ENCODE data around the gene VEZT. TPM values are rescaled to one million over a fixed set of nuclear protein-coding genes. Genes with fewer than 3 reads are reported as not detected.
"Not testable (repeated sequence)": the region's sequence is repeated elsewhere in the genome, so short reads cannot be mapped to it uniquely, and the experiment has no call there.

The VEZT gene
- total RNA-seq, 1 donor from 2014 or later, result 59.0 TPM

DNA sequence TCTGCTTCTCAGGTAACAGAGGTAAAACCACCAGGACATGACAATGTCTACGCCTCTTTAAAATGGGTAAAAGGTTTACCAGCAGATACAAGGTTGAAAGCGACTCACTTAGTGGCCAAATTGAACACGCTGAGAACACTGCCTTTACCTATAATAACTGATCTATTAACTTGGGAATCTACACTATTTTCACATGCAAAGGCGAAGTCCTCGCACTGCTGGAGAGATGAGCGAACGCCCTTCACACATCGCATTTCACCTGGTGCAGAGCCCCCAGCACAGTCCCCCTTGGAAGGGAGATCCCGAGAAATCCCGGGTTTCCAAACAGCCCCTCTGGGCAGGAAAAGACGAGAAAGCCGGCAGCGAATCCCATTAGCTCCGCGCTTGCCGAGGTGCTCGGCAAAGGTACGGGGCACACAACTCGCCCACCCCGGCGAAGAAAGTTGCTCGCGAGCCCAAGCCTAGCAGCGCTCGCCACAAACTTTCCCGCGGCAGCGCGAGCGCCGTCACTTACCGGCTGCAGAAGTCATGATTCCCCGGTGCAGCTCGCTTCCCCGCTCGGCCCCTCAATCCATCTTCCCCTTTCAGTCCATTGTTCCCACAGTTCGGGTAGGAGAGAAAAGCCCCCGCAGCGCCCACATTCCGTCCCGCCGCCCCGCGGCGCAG is 763 bp upstream of the VEZT start:
- intact Hi-C loops (cut with micrococcal nuclease), result loop anchor here (5.0 kb wide), 1 partner anchor 100 kb away; no protein-coding TSS in a partner anchor
- DNase-seq (no peak), ATAC-seq (peak; percentile 20)

DNA sequence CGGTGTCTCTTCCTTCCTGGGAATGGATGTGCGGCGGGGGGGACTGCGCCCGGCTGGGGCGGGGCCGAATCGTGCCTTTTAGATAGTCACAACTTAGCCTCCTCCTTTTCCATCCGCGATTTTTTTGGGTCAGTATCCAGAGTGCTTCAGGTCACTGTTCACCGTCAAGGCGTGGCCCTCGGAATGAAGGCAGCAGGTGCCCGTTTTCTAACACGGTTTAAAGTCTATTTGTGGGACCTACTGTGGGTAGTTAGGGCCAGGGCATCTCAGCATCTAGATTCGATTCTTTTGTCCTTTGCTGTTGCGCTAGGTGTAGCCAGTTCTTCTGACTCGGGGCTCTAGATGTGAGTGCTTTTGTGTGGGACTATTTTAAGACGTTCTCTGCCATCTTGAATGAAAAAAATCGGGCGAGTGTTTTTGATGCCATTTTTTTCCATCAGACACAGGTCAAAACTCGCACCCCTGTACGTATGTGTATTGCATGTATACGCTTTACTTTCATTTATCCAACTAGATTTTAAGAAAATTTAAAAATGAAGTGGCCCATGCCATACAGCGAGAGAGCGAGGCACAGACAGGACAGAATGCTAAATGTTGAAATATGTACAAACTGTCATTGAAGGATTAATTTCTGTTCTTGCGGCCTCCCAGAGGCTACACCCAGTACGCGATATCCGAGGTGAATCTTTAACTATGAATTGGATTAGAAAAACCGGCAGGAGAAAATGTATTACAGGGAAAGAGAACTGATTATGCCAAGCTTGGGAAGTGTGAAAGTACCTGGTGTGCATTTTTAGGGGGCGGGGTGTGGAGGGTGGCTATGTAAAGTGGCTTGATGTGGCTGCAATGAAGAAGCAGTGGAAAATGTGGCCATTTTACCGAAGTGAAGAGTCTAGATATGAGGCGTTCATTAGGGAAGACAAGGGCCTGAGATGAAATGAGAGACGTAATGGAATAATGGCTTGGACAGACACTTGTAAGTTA is 835 bp downstream of the VEZT start:
- intact Hi-C loops (cut with micrococcal nuclease), result loop anchor here (5.0 kb wide), 1 partner anchor 101 kb away; no protein-coding TSS in a partner anchor
- DNase-seq (no peak), ATAC-seq (peak; percentile 0)

DNA sequence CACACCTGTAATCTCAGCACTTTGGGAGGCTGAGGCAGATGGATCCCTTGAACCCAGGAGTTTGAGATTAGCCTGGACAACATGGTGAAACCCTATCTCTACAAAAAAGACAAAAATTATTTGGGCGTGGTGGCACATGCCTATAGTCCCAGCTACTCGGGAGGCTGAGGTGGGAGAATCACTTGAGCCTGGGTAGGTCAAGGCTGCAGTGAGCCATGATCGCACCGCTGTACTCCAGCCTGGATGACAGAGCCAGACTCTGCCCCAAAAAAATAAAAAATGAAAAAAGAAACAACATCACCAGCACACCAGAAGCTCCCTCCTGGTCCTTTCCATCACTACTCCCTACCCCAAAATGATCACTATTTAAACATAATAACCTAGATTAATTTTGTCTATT is 2.6 kb downstream of the VEZT start:
- DNase-seq (no peak), ATAC-seq (no peak)
- intact Hi-C loops (cut with micrococcal nuclease), result no loop called here

DNA sequence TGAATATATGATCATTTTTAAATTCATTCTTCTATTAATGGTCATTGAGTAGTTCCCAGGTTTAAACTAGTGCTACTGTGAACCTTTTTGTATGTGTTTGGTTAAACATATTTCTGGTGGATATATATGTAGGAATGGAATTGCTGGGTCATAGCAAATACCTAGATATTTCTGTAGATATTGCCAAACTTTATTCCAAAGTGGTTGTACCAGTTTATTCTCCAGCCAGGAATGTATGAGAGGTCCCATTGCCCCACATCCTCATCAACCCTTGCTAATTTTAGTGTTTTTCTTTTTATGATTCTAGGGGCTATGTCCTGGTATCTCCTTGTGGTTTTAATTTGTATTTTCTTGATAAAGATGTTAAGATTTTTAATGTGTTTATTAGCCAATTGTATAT is 3.1 kb downstream of the VEZT start:
- ATAC-seq (no peak), DNase-seq (no peak)
- intact Hi-C loops (cut with micrococcal nuclease), result no loop called here

DNA sequence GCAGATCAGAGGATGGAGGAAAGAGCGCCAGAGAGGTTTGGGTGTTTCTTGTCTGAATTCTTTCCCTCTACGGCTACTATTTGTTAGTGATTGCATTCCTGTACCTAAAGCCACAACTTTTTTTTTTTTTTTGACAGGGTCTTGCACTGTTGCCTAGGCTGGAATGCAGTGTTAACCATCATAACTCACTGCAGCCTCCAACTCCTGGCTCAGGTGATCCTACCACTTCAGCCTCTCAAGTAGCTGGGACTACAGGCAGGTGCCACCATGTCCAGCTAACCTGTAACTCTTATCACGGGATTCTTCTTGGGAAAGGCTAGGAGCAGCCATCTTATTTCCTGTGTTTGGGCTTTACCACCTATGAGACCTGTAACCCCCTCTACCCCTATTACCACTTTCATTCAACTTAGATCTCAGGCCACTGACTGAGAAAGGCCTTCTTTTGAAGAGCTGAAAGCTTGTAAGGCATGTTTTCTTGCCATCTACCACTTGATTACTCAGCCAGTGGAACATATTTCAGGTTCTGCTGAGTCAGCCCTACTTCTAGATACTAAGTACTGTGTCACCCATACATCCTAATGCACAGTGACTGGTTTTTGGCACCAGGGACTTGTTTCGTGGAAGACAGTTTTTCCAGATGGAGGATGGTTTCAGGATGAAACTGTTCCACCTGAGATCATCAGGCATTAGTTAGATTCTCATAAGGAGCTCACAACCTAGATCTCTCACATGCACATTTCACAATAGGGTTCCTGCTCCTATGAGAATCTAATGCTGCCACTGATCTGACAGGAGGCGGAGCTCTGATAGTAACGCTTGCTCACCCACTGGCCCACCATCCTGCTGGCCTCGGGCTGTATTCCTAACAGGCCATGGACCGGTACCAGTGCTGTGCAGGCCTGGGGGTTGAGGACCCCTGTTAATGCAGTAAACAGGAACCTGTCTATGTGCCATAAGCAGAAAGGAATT is 6.9 kb downstream of the VEZT start:
- DNase-seq (no peak), ATAC-seq (peak; percentile 44)
- intact Hi-C loops (cut with micrococcal nuclease), result no loop called here

DNA sequence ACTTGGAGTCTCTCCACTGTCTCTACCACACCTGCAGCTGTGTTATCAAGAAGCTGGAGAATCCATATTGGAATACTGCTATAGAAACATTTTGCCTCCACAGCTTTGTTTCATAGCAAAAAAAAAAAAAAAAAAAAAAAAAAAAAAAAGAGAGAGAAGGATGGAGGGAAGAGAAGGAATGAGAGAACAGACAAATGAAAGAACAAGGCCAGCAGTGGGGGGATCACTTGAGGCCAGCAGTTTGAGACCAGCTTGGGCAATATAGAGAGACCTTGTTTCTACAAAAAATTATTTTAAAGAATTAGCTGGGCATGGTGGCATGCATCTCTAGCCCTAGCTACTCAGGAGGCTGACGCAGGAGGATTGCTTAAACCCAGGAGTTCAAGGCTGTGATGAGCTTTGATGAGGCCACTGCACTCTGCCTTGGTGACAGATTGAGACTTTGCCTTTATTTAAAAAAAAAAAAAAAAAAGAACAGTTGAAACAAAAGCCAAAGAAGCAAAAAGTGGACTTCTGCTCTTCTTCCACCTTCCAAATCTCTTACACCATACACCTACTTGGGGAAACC is 8.1 kb downstream of the VEZT start:
- intact Hi-C loops (cut with micrococcal nuclease), result no loop called here
- no peak for DNase-seq
- ATAC-seq, result no peak

DNA sequence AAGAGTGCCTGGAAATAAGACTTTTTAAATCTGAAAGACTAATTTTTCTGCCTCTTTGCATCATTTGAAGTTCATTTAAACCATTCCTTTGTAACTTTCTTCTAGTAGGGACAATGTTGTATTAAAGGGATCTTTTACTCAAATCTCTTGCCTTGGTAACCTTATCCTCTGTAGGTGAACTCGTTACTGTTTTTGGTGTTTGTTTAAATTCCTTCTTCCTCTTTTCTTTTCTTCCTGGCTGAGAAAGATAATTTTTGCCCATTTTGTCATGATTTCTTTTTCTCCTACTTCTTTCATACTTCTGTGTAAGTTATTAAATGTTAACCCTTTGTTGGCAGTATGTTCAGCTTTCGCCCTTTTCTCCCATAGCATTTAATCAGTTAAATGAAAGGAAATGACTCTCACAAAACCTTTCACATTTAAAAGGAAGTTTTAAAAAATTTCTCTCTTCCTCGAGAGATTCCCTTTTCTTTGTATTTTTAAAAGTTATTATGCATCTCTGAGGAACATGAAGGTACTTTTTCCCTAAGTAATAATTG is 10.3 kb downstream of the VEZT start:
- ATAC-seq, result no peak
- DNase-seq, result no peak
- intact Hi-C loops (cut with micrococcal nuclease), result no loop called here

DNA sequence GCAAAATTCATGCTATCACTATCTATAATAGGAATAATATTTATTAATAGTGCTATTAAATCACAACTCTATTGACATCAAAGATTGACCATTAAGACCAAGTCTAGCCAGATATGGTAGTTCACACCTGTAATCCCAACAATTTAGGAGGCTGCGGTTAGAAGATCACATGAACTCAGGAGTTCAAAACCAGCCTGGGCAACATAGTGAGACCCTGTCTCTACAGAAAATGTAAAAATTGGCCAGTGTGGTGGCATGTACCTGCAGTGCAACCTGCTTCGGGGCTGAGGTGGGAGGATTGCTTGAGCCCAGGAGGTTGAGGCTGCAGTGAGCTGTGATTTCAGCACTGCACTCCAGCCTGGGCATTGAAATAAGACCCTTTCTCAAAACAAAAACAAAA is 11.0 kb downstream of the VEZT start:
- intact Hi-C loops (cut with micrococcal nuclease), result no loop called here
- ATAC-seq (no peak), DNase-seq (no peak)

DNA sequence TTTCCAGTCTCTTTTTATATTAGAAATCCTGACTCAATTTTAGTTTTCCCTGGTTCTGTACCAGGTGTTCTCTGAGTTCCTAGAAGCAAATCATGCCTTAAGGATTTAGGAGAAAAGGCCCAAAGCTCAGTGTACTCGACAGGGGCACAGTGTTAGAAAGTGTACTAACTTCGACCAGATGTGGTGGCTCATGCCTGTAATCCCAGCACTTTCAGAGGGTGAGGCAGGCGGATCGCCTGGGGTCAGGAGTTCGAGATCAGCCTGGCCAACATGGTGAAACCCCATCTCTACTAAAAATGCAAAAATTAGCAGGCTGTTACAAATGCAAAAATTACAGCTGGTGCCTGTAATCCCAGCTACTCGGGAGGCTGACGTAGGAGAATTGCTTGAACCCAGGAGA is 12.0 kb downstream of the VEZT start:
- DNase-seq (no peak), ATAC-seq (no peak)
- intact Hi-C loops (cut with micrococcal nuclease), result no loop called here

DNA sequence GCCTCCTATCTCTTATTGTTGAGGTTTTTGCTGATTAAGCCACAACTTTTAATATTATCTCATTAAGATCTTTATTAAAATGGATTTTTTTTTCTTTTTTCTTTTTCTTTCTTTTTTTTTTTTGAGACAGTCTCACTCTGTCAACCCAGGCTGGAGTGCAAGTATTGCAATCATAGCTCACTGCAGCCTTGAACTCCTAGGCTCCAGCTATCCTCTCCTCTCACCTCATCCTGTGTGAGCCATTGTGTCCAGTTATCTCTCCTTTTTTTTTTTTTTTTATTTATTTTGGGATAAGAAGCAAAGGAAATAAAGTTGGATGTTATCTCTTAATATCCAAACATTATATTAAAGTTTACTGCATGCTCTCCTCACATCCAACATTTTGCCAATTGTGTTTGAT is 12.7 kb downstream of the VEZT start:
- intact Hi-C loops (cut with micrococcal nuclease), result no loop called here
- DNase-seq, result no peak
- ATAC-seq, result no peak

DNA sequence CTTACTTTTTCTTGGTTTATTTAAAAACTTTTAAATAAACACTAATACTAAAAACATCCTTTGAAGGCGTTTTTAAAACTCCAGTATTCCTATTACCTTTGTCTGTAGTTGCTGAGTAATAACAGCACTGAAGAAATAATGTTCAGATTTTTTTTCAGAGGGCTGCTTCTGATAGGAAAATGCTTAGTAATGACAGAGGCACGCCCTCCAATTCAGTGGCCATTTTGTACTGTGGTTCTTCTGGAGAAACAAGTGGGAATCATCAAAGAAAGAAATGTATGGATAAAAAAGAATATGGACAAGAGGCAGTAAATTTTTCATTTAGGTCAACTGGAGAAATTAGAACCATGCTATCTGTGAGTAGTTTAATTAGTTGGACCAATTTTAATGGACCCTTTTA is 13.6 kb downstream of the VEZT start:
- intact Hi-C loops (cut with micrococcal nuclease), result no loop called here
- DNase-seq (no peak), ATAC-seq (no peak)

DNA sequence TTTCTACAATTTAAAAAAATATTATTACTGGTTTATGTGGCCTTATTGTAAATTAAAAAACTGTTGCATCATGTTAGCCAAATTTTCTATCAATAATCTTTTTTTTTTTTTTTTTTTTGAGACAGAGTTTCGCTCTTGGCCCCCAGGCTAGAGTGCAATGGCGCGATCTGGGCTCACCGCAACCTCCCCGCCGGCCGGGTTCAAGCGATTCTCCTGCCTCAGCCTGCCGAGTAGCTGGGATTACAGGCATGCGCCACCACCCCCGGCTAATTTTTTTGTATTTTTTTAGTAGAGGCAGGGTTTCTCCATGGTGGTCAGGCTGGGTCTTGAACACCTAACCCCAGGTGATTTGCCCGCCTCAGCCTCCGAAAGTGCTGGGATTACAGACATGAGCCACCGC is 16.6 kb downstream of the VEZT start:
- ATAC-seq; DNase-seq; intact Hi-C loops (cut with micrococcal nuclease): not testable (repeated sequence)

DNA sequence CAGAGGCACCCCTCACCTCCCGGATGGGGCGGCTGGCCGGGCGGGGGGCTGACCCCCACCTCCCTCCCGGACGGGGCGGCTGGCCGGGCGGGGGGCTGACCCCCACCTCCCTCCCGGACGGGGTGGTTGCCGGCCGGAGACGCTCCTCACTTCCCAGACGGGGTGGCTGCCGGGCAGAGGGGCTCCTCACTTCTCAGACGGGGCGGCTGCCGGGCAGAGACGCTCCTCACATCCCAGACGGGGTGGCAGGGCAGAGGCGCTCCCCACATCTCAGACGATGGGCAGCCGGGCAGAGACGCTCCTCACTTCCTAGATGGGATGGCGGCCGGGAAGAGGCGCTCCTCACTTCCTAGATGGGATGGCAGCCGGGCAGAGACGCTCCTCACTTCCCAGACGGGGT is 18.0 kb downstream of the VEZT start:
- intact Hi-C loops (cut with micrococcal nuclease); DNase-seq: not testable (repeated sequence)

DNA sequence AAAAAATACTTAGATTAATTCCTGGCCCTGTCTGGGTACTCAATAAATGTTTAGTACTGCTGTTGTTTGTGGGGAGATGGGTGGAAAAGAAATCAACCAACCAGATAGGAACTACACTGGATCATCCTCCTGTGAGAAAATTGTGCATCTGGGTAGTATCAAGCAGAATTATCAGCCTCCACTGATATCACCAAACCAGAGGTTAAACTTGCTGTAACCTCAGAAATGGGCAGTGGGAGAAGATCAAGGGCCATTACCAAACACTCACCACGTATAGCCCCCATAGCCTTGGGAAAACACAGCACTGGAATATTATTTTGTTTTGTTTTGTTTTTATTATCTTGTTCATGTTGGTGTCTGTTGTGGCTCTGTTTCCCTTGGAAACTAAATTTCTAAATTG is 19.7 kb downstream of the VEZT start:
- DNase-seq (no peak), ATAC-seq (no peak)
- intact Hi-C loops (cut with micrococcal nuclease), result no loop called here

More for the DNA sequence above, 18.0 kb downstream of the VEZT start:
- ATAC-seq, result not testable (repeated sequence)

DNA sequence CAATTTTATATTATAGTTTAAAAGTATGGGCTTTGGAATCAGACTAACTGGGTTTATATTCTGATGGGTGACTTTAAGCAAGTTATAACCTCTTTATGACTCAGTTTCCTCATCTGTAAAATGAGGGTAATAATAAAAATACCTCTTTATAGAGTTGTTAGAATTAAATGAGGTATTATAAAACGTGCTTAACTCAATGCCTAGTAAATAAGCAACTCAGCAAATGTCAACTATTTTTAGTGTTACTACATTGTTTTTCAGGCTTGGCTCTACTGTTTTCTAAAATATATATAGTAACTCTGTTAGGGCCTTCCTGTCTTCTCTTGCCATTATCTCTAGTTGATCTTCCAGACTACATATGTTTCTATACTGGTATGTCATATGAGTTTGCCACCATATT is 20.5 kb downstream of the VEZT start:
- ATAC-seq (no peak), DNase-seq (no peak)
- intact Hi-C loops (cut with micrococcal nuclease), result no loop called here

DNA sequence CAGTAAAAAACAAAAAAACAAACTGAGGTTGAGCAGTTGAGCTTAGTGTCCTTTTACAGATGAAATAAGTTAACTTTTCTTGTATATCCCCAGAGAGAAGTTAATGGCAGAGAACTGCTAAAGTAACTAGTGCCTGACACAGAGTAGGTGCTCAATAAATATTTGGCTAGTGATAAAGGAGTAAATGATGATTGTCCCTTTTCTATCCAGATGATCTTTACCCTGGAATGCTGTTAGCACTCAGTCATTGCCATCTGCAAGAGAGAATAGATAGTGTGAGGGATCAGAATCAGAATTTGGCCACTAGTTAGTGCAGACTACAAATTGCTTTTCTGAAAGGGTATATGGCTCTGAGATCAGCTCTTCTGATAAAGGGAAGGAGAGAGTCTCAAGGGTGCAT is 21.6 kb downstream of the VEZT start:
- intact Hi-C loops (cut with micrococcal nuclease), result no loop called here
- ATAC-seq (no peak), DNase-seq (no peak)

DNA sequence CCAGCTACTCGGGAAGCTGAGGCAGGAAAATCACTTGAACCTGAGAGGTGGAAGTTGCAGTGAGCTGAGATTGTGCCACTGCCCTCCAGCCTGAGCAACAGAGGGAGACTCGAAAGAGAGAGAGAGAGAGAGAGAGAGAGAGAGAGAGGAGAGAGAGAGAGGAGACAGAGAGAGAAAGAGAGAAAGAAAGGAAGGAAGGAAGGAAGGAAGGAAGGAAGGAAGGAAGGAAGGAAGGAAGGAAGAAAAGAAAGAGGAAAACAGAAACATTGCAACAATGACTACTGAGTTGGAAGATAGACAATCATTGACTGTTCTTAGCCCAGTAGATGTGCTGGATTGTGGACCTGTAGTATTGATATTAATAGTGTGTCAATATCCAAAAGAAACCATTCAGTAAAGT is 22.2 kb downstream of the VEZT start:
- intact Hi-C loops (cut with micrococcal nuclease); ATAC-seq; DNase-seq: not testable (repeated sequence)

DNA sequence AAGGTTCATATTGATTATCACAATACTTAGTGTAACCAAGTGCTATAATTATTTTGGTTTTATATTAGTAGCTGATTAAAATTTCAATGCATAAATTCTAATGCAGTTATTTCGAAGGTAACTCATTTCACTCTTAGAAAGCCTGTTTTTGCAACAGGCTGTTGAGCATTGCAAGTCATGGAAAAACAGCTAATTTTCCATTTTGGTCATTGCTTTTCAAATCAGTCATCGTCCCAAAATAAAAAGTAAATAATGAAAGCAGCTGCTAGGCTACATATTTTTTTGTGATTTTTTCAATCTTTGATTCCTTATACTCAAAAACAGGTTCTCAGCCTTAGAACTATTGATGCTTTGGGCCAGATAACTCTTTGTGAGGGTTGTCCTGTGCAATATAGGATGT is 22.9 kb downstream of the VEZT start:
- ATAC-seq, result no peak
- intact Hi-C loops (cut with micrococcal nuclease), result no loop called here

DNA sequence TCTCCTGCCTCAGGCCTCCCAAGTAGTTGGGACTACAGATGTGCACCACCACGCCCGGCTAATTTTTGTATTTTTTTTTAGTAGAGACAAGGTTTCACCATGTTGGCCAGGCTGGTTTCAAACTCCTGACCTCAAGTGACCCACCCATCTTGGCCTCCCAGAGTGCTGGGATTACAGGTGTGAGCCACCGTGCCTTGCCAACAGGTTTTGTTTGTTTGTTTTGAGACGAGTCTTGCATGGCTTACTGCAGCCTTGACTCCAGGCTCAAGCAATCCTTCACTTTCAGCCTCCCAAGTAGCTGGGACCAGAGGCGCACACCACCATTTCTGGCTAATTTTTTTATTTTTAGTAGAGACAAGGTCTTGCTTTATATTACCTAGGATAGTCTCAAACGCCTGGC is 23.5 kb downstream of the VEZT start:
- DNase-seq; ATAC-seq; intact Hi-C loops (cut with micrococcal nuclease): not testable (repeated sequence)

More for the DNA sequence above, 22.9 kb downstream of the VEZT start:
- no peak for DNase-seq
